Measurements from ENCODE around the gene SERPINE1.

Gene SERPINE1

DNA sequence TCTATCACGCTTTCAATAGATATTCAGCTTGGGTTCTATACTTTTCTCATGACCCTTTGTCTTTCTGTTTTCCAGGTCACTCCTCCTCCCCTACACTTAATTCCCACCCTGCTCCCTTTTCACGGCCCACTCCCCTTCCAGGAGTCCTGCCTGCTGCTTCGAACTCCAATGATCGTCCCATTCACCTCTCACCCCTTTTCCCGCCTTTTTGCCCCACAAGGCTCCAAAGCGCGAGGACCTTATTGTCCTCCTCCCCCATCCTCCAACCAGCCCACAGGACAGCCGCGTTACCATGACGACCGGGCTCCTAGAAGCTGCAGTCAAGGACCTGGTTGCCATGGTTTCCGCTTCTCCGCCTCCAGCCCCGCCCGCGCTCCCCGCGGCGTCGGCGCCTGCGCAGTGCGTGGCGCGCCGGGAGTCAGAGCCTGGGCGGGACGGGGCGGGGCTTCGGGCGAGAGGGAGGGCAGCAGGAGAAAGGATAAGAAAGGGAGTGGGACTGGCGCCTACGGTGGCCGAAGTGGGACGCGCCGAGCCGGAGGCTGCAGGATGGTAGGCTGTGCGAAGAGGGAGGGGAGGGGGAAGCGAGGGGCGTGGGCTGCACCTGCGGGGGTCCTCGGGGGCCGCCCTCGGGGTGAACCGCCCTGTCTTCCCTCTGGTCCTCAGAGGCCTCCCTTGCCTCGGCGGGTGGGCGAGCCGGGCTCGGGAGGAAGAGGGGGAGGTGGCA is 27.2 kb downstream of the SERPINE1 start, which contains the start of gene AP1S1:
Gene AP1S1 (plus strand): TSS at position 508 of the 724 bp plus-strand sequence. CDS start 39 bp downstream, at position 547.
- peak; percentile 92 for DNase-seq (ENCODE audit: low read depth)
- TF ChIP-seq CTCF (IDR thresholded peaks at IDR 0.05; ENCODE audit: insufficient read depth, low read depth, low read length, missing control alignments), result no peak
- H3K4me3 ChIP-seq (ENCODE audit: low read length), result peak within 1 kb of the TSS; percentile 89

DNA sequence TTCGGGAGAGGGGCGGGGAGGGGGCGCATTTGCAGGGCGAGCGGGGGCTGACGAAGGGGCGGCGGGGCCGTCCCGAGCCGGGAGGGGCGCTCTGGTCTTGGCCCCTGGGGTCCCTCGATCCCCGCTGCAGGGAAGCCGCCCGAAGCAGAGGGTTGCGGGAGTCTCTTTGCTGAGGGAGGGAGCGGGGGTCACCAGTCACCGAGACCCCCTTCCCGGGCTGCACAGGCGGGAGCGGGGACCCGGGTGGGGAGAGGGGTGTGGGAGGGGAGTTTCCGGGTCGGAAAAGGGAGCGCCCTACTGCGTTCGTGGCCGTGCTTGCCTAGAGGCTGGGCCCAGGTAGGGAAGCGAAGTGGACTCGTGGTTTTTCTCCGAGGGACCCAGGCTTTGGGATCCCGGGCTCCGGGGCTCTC is 27.8 kb downstream of the SERPINE1 start:
- no peak for TF ChIP-seq CTCF (IDR thresholded peaks at IDR 0.05; ENCODE audit: insufficient read depth, low read depth, low read length, missing control alignments)
- no peak for DNase-seq (ENCODE audit: low read depth)
- peak overlapping the region; percentile 89 for H3K4me3 ChIP-seq (ENCODE audit: low read length)

DNA sequence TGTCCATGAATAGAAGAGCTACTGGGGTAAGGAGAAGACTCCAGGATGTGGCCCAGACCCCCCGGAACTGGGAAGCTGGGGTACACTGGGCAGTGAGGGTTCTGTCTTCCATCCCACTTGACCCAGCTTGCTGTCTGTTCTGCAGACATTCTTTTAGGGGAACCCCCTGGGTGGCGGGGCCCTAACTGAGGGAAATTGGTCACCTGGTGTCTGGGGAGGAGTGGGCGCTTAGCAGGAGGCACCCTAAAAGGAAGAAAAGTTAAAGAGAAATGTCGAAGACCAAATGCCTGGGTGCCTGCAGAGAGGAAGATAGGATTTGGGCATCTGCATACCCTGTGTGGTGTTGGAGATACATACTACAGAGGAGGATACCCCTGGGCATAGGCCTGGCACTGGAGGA is 28.4 kb downstream of the SERPINE1 start:
- no peak for TF ChIP-seq CTCF (IDR thresholded peaks at IDR 0.05; ENCODE audit: insufficient read depth, low read depth, low read length, missing control alignments)
- H3K4me3 ChIP-seq (ENCODE audit: low read length), result peak overlapping the region; percentile 89
- DNase-seq (ENCODE audit: low read depth), result no peak

GRCh38 chr7:101156277-101156676 is 29.4 kb downstream of the SERPINE1 start:
- no peak overlapping the region for H3K4me3 ChIP-seq (ENCODE audit: low read length)
- no peak for DNase-seq (ENCODE audit: low read depth)
- no peak for TF ChIP-seq CTCF (IDR thresholded peaks at IDR 0.05; ENCODE audit: insufficient read depth, low read depth, low read length, missing control alignments)

GRCh38 chr7:101156866-101157589 is 30.1 kb downstream of the SERPINE1 start:
- no peak overlapping the region for H3K4me3 ChIP-seq (ENCODE audit: low read length)
- DNase-seq (ENCODE audit: low read depth), result peak; percentile 74
- no peak for TF ChIP-seq CTCF (IDR thresholded peaks at IDR 0.05; ENCODE audit: insufficient read depth, low read depth, low read length, missing control alignments)

- DNase-seq (ENCODE audit: low read depth), result peak; percentile 64
- no peak overlapping the region for H3K4me3 ChIP-seq (ENCODE audit: low read length)
Measured at GRCh38 chr7:101159696-101160674, 33.1 kb downstream of the SERPINE1 start.

More at GRCh38 chr7:101159696-101160674, 33.1 kb downstream of the SERPINE1 start:
- TF ChIP-seq CTCF (IDR thresholded peaks at IDR 0.05; ENCODE audit: insufficient read depth, low read depth, low read length, missing control alignments), result no peak

Data from epithelial cell of esophagus (primary cell).